ENCODE data around the gene ABHD12B. TPM values are rescaled to one million over a fixed set of nuclear protein-coding genes. Genes with fewer than 3 reads are reported as not detected.
"Not testable (repeated sequence)": the region's sequence is repeated elsewhere in the genome, so short reads cannot be mapped to it uniquely, and the experiment has no call there.

ABHD12B gene
- total and polyA plus RNA-seq, 9 of the 15 experiments (the other 6 are each of a cell fraction or from before 2014, with no cell fraction given) = not detected

GRCh38 chr14:50896421-50896820 is 24.6 kb downstream of the ABHD12B start:
- H3K4me1 ChIP-seq (replicated peaks in 1 of 2; ENCODE audit: control insufficient read depth in 2 of 2, insufficient read depth in 2 of 2, low read length in 2 of 2); POLR2A ChIA-PET; BruUV-seq (replicated peaks); H3K79me2 ChIP-seq (ENCODE audit: control insufficient read depth, insufficient read depth, low read length); H3K9me3 ChIP-seq (replicated peaks; ENCODE audit: control insufficient read depth, insufficient read depth, low read depth, low read length); DNase-seq (ENCODE audit: extremely low read depth in 1 of 4, low spot score in 3 of 4); H3K36me3 ChIP-seq (ENCODE audit: control insufficient read depth, insufficient read depth, low read length); H3K4me2 ChIP-seq (ENCODE audit: insufficient read depth, low read length); H3K4me3 ChIP-seq; ATAC-seq; H2AFZ ChIP-seq (ENCODE audit: low read depth, low read length); H3K9me1 ChIP-seq (ENCODE audit: control insufficient read depth, insufficient read depth, low read length); FAIRE-seq; H3K9ac ChIP-seq (ENCODE audit: insufficient read depth in 1 of 2, low read depth in 2 of 2, low read length in 2 of 2); H4K20me1 ChIP-seq (replicated peaks; ENCODE audit: control insufficient read depth, insufficient read depth, low read length); intact Hi-C loops (cut with micrococcal nuclease); H3K27me3 ChIP-seq (ENCODE audit: control insufficient read depth in 2 of 2, insufficient read depth in 2 of 2, low read length in 2 of 2); H3K27ac ChIP-seq (ENCODE audit: extremely low read depth, low read depth, low read length); in situ Hi-C loops (cut with MboI): not testable (repeated sequence)
- CTCF ChIA-PET (ENCODE audit: low intra/inter-chr PET ratio) = interaction anchor here (0.7 kb wide), 1 partner anchor 644 kb away, joined by 5 read pairs; no protein-coding TSS in a partner anchor
- WGBS (ENCODE audit: insufficient coverage, low coverage, missing lambda C conversion rate) = 53% methylated on average over 3 of the region's 7 CpGs

GRCh38 chr14:50897005-50897404 is 25.2 kb downstream of the ABHD12B start:
- H3K36me3 ChIP-seq (ENCODE audit: control insufficient read depth, insufficient read depth, low read length); ATAC-seq; intact Hi-C loops (cut with micrococcal nuclease); DNase-seq (ENCODE audit: extremely low read depth in 1 of 4, low spot score in 3 of 4); H3K79me2 ChIP-seq (ENCODE audit: control insufficient read depth, insufficient read depth, low read length); H3K27me3 ChIP-seq (ENCODE audit: control insufficient read depth in 2 of 2, insufficient read depth in 2 of 2, low read length in 2 of 2); H3K9ac ChIP-seq (ENCODE audit: insufficient read depth in 1 of 2, low read depth in 2 of 2, low read length in 2 of 2); H3K4me3 ChIP-seq; H3K27ac ChIP-seq (ENCODE audit: extremely low read depth, low read depth, low read length); H3K9me1 ChIP-seq (ENCODE audit: control insufficient read depth, insufficient read depth, low read length); BruUV-seq (replicated peaks); H4K20me1 ChIP-seq (replicated peaks; ENCODE audit: control insufficient read depth, insufficient read depth, low read length); H2AFZ ChIP-seq (ENCODE audit: low read depth, low read length); H3K4me1 ChIP-seq (replicated peaks in 1 of 2; ENCODE audit: control insufficient read depth in 2 of 2, insufficient read depth in 2 of 2, low read length in 2 of 2); FAIRE-seq; in situ Hi-C loops (cut with MboI); POLR2A ChIA-PET; H3K9me3 ChIP-seq (replicated peaks; ENCODE audit: control insufficient read depth, insufficient read depth, low read depth, low read length); H3K4me2 ChIP-seq (ENCODE audit: insufficient read depth, low read length): not testable (repeated sequence)
- CTCF ChIA-PET (ENCODE audit: low intra/inter-chr PET ratio) = interaction anchor here (0.7 kb wide), 1 partner anchor 645 kb away, joined by 5 read pairs; no protein-coding TSS in a partner anchor
- 50% methylated on average over 1 of the region's 1 CpG for WGBS (ENCODE audit: insufficient coverage, low coverage, missing lambda C conversion rate)
